Measurements from ENCODE around the gene AIF1L.

The AIF1L gene

DNA sequence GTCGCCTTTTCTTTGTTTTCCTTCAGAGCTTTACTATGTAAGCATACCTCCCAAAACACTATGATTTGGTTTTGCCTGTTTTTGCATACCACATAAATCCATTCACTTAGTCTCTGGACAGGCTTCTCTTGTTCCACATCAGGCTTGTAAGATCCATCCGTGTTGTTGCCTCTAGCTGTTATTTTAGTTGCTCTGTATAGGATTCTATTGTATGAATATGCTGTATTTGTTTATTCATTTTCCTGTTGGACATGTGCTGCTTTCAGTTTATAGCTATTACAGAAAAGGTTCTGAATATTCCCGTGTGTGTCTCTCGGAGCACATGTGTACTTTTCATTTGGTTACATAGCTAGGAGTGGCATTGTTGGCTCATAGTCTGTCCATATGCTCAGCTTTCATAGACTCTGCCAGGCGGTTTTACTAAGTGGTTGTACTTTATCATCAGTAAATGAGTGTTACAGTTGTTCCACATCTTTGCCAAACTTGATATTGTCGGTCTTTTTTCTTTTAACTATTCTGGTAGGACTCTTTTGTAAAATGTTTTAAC lies 70.9 kb downstream of the AIF1L start:
- H3K4me3 ChIP-seq (ENCODE audit: low read depth, low read length), result no peak overlapping the region
- no peak for TF ChIP-seq CTCF (IDR thresholded peaks at IDR 0.05; ENCODE audit: low read depth, low read length, missing control alignments)
- no peak for DNase-seq (ENCODE audit: low read depth)

- H3K4me3 ChIP-seq (ENCODE audit: low read depth, low read length), result no peak overlapping the region
- DNase-seq (ENCODE audit: low read depth), result no peak
- TF ChIP-seq CTCF (IDR thresholded peaks at IDR 0.05; ENCODE audit: low read depth, low read length, missing control alignments), result no peak
Observed at GRCh38 chr9:131167936-131168335, 71.6 kb downstream of the AIF1L start.

GRCh38 chr9:131169563-131170240 lies 73.4 kb downstream of the AIF1L start:
- TF ChIP-seq CTCF (IDR thresholded peaks at IDR 0.05; ENCODE audit: low read depth, low read length, missing control alignments), result no peak
- H3K4me3 ChIP-seq (ENCODE audit: low read depth, low read length), result no peak overlapping the region
- no peak for DNase-seq (ENCODE audit: low read depth)

Data from GM12864 (cell line).